HepG2 (cell line): ENCODE data around the gene ARF6. TPM values are rescaled to one million over a fixed set of nuclear protein-coding genes. Genes with fewer than 3 reads are reported as not detected.

Experiments
- TCF12 ChIP-seq, 2 experiments: fragments of 450-650 bp in 1 of 2; sonication (generic) in 1 of 2; formaldehyde crosslinking in 1 of 2; IDR thresholded peaks; 2 replicates each; pipeline versions ENCODE4 v1.6.1 to v1.8.0; 2017 to 2022; ENCODE audit warnings: antibody characterized with exemption in 1 of 2, mild to moderate bottlenecking in 1 of 2, missing genetic modification reagents in 1 of 2, moderate library complexity in 1 of 2
- USF2 ChIP-seq, 2 experiments: sonication (generic) in 1 of 2; formaldehyde crosslinking in 1 of 2; IDR thresholded peaks; 2 replicates each; pipeline versions ENCODE4 v1.5.1 to v1.6.1; 2011 to 2020; ENCODE audit warnings: borderline replicate concordance in 1 of 2, low read depth in 1 of 2, low read length in 1 of 2, mild to moderate bottlenecking in 1 of 2, missing genetic modification reagents in 1 of 2, moderate library complexity in 1 of 2
- ZNF318 ChIP-seq: sonication (generic); formaldehyde crosslinking; IDR thresholded peaks from 2 replicates; pipeline ENCODE4 v1.4.0; 2020; ENCODE audit warnings: mild to moderate bottlenecking, missing genetic modification reagents
- ZNF446 ChIP-seq: sonication (generic); formaldehyde crosslinking; IDR thresholded peaks from 2 replicates; pipeline ENCODE4 v1.5.0; 2020; ENCODE audit warnings: mild to moderate bottlenecking, missing genetic modification reagents
- ZSCAN5A ChIP-seq: sonication (generic); formaldehyde crosslinking; IDR thresholded peaks from 2 replicates; pipeline ENCODE4 v1.8.0; 2022; ENCODE audit warnings: mild to moderate bottlenecking, missing genetic modification reagents, borderline replicate concordance
- polyA plus RNA-seq, 8 experiments: library from polyadenylated mRNA; depleted of rRNA in 3 of 8; stranded (reverse) in 7 of 8; unstranded in 1 of 8; fragments of >200 nt; fragmentation: Illumina TruSeq in 4 of 8; extraction: Trizol in 4 of 8; gene quantifications; 2 replicates each; pipeline versions ENCODE4 v1.2.1 to v1.2.3, GENCODE V29; 2011 to 2016; ENCODE audit warnings: low read depth in 4 of 8, missing spikeins in 1 of 8, mixed read lengths in 1 of 8; ENCODE audit not compliant: insufficient read depth in 1 of 8
- total RNA-seq, 5 experiments: library from RNA; depleted of rRNA; stranded (reverse); fragments of >200 nt; fragmentation: Illumina TruSeq; extraction: Trizol; gene quantifications; 2 replicates each; pipeline ENCODE4 v1.2.3, GENCODE V29; 2016; ENCODE audit warnings: low read depth in 1 of 5

ARF6 gene
- total and polyA plus RNA-seq, 2 of the 13 experiments (the other 11 are each of a cell fraction or from before 2014, with no cell fraction given): 12.7 to 31.9 TPM

DNA sequence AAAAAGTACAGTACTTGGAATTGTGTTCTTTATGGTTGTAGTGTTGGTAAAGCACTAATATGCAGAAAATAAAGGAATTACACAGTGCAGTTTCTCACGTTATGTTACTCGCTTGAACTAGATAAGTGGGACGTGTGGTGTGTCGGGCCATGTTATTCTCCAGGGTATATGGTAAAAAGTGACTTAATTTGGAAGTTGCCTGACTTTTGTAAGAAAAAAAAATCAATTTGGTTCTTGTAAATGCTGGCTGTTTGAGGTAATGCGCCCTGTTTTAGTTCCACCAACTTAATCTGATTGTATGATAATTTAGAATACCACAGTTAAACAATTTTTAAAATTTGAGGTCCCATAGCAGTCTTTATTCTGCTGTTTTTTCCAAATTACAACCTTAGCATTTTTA lies 4.1 kb downstream of the ARF6 start (continued):
- TF ChIP-seq ZNF318 (no peak), USF2 (IDR thresholded peaks at IDR 0.05; ENCODE audit: low read depth, low read length) (no peak), USF2 (CRISPR knock-in tag; IDR thresholded peaks at IDR 0.05; ENCODE audit: borderline replicate concordance) (no peak), TCF12 (IDR thresholded peaks at IDR 0.05) (no peak), TCF12 (CRISPR knock-in tag; IDR thresholded peaks at IDR 0.05) (no peak), ZNF446 (no peak), ZSCAN5A (CRISPR knock-in tag) (no peak)
